HG03066 (cell line): Measurements from ENCODE around the gene DNAJC5.

ENCODE experiments used
- ATAC-seq: cut with Tn5 transposase; IDR thresholded peaks from one replicate; pipeline ENCODE4 v1.9.1; 2021; ENCODE audit warnings: low read depth; ENCODE audit not compliant: unreplicated experiment

DNAJC5 gene

GRCh38 chr20:63934271-63935068 lies 39.5 kb downstream of the DNAJC5 start:
- ATAC-seq: no peak

- ATAC-seq: no peak
These were observed 40.5 kb downstream of the DNAJC5 start for GRCh38 chr20:63935447-63935846.

- no peak for ATAC-seq
These were observed 42.7 kb downstream of the DNAJC5 start for GRCh38 chr20:63937596-63937995.

DNA sequence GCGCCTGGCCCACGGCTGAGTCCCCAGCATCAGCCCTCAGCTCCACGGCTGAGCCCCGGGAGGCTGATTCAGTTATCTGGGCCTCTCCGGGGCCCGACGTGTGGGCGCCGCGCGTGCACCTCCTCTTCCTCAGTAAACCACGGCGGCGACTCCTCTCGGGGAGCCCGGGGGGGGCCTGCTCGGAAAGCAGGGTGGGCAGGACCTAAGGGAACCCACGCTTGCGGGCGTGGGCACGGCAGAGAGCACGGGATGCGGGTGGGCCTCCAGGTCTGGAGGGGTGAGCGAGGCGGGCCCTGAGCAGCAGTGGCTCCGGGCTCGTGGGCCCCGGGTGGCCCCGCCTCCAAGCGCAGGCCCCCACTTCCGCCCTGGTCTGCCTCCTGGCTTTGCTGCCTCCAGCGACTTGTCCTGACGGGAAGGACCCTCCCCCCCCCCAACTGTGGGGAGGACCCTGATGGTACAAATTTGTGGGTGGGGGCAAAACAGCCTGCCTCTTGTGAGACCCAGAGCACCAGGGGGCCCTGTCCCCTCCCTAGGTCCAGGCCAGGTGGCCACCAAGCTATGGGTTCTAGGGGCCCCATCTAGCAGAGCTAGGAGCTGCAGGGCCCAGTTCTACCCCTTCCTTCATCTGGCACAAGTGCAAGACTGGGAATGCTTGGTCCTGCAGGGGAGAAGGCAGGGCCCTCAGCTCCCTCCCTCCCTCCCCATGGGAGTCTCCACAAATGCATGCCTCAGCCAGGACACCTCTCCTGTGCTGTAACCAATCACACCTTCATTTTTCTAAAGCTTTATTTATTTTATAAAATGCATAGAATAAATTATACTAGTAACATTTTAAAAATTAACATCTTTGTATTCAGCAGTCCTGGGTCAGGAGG lies 44.4 kb downstream of the DNAJC5 start:
- no peak for ATAC-seq

DNA sequence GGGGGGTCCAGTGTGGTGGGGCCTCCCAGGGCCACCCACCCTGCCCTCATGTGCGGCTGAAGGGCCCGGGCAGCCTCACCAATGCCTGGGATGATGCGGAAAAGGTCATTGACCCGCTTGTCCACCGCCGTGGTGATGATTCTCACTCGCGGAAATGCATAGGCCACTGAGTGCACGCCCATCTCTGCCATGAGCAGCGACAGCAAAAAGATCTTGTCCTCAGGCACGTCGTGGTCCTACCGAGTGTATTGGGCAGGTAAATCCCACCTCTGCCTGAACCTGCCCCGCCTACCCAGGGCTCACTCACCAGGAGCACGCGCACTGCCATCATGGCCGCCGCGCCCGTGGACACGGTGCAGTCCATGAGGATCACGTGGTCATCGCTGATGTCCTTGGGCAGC lies 45.1 kb downstream of the DNAJC5 start:
- no peak for ATAC-seq

DNA sequence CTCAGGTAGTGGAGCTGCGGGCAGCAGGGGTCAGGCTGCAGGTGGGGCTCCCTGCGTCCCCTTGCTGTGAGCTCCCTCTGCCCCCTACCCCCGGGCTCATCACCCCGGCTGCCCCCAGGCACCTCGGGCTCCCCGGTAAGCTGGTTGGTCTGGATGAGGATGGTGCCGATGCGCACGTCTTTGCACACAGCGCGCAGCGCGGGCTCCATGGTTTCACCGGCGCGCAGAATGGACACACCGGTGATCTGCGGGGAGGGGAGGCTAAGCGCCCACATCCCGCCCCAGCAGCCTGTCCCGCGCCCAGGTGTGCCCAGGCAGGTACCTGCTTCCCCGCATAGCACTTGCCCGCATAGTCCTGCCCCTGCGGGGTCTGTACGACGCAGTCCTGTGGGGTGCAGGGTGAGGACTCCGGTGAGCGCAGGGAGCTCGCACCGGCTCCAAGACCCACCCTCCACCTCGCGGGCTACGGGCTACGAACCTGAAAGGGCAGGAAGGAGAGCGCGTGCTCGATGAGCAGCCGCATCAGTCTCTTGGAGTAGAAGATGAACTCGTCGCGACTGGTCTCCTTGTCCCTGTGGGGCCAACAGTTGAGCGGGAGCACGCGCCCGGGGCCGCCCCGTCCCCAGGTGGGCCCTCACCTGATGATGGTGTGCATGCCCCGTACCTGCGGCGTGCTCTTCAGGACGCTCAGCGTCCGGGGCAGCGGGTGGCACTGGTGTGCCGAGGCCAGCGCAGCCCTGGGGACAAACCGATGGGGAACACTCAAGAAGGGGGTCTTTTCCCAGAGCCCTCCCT lies 45.7 kb downstream of the DNAJC5 start:
- no peak for ATAC-seq

GRCh38 chr20:63941282-63942081 lies 46.6 kb downstream of the DNAJC5 start:
- ATAC-seq: no peak

- ATAC-seq: no peak
These were observed 47.5 kb downstream of the DNAJC5 start for GRCh38 chr20:63942250-63942951.

DNA sequence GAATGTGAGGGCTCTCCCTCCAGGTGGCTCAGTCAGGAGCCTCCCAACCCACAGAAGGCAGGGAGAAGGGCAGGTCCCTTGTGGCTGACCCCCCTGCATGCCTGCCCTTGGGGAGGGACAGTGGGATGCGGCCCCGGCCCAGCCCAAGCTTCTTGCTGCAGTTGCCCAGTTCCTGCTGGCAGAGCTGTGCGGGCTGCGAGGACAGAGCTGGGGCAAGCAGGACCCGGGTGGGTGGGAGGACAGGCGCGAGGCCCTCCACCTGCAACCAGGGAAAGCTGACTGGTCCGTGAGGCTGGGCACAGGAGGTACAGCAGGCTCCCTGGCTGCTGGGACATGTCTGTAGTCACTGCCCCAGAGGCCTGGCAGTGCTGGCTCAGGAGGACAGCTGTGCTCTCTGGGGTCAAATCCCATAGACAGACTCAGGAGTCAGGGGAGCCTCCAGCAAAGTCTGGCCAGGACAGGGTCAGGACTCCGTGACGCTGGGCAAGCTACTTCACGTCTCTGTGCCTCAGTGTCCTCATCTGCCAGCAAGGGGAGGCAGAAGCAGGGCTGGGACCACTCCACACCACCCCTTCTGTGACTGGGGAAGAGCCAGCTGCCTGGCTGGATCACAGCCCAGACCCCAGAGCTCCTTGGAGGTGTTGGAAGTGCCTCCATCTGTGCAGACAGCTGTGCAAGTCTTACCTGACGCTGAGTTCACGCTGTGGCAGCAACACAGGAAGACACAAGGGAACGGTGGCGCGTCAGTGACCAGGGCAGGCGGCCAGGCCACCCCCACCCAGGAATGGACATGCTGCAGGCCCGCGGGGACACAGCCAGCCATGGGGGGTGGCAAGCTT lies 48.3 kb downstream of the DNAJC5 start:
- ATAC-seq: no peak

- no peak for ATAC-seq
These were observed 48.8 kb downstream of the DNAJC5 start for GRCh38 chr20:63943808-63944077.

DNA sequence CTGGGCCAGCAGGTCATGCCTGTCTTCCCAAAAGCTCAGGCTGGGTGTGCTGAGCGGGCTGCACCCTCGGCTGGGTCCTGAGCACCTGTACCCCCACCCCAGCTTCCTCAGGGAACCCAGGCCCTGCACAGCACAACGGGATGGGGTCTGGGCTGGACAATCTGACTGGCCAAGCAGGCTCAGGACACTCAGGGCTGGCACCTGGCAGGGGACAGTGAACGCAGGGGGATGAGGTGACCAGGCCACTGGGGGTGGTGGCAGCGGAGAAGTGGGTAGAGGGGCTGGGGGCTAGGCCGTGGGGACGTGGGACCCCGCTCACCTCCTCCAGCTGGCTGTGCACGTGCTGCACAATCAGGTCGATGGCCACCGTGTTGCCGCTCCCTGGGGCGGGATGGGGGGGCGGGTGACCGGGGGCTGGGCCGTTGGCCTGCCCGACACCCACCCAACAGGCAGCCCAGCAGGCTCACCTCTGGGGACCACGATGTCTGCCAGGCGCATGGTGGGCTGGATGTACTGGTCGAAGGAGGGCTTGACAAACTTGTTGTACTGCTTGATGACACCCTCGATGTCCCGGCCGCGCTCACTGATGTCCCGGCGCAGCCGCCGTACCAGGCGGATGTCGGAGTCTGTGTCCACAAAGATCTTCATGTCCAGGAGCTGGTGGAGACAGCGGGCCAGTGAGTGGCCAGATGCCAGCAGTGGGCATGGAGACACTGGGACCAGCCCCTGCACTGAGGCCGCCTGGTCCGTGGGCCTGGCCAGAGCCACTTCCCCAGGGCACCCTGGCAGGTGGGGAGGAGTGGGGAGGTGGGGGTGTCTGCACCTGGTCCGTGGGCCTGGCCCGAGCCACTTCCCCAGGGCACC lies 49.4 kb downstream of the DNAJC5 start:
- ATAC-seq: no peak

GRCh38 chr20:63945031-63945658 lies 50.2 kb downstream of the DNAJC5 start:
- no peak for ATAC-seq

DNA sequence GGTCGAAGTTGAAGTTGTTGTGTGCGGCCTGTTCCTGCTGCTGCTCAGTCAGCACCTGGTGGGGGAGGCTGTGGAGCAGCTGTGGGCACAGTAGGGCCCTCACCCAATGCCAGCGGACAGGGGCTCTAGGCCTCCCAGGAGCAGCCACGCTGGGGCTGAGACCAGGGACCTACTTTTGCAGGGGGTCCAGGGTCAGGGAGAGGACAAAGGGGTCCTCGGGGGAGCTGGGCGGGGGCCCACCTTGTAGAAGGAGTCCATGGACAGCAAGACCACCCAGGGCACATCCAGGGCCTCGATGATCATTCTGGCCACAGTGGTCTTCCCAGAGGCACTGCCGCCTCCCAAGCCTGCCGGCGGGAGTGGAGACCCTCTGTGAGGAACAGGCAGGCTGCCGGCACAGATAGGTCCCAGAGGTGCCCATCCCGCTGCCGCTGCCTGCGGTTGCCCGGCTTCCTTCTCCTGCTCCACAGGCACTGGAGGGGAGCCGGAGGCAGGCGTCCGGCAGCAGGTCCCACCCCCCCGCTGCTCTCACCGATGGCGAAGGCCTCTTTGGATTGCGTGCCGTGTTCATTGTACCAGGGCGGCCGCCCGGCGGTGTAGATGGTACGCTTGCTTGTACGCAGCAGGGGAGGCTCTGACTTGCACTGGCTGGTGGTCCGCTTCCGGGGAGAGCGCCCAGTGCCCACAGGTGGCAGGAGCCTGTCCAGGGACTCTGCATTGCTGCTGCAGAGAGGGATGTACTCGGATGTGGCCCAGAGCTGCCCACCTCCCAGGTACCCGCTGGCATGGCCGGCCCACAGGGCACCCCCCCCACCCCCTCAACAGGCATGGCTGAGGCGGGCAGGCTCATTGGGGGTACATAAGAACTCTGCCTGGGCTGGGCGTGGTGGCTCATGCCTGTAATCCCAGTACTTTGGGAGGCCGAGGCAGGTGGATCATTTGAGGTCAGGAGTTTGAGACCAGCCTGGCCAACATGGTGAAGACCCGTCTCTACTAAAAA lies 51.3 kb downstream of the DNAJC5 start:
- ATAC-seq: no peak

- ATAC-seq: no peak
These were observed 52.2 kb downstream of the DNAJC5 start for GRCh38 chr20:63946986-63947637.

DNA sequence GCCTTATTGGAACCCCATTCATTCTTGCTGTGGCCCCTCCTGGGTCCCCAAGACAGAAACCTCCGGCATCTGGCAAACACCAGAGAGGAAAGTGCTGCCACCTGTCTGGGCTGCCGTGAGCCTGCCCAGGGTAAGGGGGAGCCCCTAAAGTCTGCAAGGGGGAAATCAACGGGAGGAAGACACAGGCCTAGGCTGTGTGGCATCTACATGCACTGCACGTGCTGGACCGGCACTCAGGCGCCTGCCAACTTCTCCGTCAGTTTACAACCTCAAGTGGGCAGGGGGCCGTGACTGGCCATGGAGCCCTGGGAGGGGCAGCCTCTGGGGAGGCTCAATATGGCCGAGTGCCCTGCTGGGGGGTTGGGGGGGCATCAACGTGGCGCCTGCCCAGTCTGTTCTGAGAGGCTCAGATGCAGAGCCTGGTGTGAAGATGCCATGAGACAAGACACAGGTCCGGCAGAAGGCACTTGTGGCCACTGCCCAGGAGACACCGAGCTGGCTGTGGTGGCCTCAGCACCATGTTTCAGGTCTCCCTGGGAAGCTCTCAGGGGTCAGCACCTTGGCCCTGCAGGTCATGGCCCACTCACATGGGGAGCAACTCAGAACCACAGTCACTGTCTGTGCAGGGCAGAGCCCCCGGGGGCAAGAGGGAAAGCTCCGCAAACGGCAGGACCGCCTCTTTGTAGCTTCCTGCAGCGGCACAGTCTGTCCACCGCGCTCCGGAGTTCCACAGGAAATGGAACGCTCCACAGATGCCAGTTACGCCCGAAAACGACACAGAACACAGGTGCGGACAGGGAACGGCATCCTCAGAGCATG lies 52.9 kb downstream of the DNAJC5 start:
- ATAC-seq: no peak
